Stimulated activated CD8-positive, alpha-beta memory T cell treated with anti-CD3 and anti-CD28 coated beads, Interleukin-4, amount 100 ng/mL, for 4 hours (primary cell): ENCODE data around the gene PROSER3.

ENCODE experiments used
- DNase-seq, 2 donors: peaks; one replicate each; pipeline ENCODE4 v3.0.0-alpha.2; 2020; ENCODE audit warnings: low read depth in 2 of 2, low spot score in 1 of 2

The PROSER3 gene

DNA sequence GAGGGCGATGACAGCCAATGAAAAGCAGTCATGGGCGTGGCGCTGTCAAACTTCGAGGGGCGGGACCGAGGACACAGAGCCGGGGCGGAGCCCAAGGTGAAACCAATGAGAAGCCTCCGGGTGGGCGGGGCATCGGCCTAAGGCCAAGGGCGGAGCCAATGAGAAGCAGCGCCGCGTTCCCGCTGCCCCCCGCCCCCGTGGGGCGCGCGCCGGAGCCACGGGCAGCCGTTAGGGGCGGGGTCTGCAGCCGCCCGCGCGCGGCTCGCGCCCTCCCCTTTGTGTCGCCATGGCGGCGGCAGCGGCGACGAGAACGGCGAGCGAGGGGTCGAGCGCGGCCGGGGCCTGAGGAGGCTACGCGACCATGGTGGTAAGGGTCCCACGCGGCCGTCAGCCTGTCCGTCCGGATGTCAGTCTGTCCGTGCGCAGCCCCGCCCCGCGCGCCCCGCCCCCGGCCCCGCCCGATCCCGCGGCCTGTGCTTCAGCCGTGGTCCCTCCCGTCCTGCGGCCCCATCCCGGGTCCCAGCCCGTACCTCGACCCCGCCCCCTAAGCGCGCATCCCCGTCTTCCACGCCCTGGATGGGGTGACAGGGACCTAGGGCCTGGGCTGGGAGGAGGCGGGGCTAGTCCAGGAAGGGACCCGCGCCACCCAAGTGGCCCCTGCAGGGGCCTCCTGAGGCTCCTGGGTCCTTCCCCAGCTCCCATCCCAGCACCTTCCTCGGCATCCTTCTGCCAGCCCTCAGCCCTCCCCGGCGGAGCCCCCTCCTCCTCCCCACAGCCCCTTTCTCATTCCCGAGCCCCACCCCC, 17.5 kb downstream of the PROSER3 start, which contains the start of gene ARHGAP33:
ARHGAP33 (plus strand) TSS at position 267 of the 804 bp plus-strand sequence; CDS start at position 362, 95 bp downstream.
- peak; percentile 96 to 98 for DNase-seq

- no peak for DNase-seq
Observed at GRCh38 chr19:35776102-35776788, 18.3 kb downstream of the PROSER3 start.

DNA sequence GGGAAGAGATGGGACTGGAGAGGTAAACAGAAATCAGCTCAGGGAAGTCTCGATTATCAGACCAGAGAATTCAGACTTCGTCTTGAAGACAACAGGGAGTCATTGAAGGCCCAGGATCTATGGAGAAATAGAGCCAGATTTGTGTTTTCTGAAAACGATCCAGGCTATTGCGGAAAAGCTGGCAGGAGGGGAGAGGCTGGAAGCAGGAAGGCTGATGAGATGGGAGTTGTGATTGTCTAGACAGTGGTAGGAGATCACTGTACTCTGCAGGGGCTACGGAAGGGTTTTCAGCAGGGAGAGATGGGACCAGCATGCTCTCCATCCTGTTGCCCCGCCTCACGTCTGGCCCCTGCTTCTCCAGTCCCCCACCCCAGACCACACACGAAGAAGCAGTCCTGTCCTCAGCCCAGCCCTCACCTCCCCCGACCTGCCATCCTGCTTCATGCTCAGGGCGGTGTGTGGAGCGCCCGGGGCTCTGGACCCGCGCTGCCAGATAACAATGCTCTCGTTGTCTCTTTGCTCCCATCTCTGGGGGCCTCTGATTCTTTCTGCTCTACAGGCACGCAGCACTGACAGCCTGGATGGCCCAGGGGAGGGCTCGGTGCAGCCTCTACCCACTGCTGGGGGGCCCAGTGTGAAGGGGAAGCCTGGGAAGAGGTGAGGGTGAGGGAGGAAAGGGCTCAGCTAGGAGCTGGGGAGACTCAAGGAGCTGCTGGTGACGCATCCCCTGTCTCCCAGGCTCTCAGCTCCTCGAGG, 19.3 kb downstream of the PROSER3 start:
- no peak for DNase-seq

DNA sequence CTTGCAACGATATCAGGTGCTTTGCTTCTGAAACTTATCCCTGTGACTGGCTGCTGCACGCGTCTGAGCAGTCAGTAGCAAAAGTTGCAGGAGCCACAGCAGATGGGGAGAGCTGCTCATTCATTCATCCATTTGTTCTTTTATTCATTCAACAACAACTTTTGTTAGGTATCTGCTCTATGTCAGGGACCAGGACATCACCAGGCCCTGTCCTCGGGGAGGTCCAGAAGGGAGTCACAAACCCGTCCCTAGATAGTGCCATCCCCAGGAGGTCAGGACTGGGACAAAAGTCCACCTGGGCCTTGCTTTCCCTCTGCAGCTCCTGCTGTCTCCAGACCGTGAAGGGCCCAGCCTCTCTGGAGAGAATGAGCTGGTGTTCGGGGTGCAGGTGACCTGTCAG, 20.0 kb downstream of the PROSER3 start:
- no peak for DNase-seq

DNA sequence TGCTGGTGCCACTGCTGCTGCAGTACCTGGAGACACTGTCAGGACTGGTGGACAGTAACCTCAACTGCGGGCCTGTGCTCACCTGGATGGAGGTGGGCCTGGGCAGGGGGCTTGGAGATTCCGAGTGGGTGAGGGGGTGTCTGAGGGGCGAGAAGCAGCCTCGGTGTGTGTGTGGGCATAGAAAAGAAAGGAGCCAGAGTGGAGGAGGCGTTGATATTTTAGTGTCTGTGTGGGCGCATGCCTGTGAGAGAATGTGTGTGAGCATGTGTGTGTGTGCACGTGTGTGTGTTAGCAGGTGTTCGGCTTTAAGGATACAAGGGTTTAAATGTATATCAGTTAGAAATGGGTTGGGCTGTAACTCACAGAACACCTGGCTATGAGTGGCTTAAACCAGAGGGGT, 21.1 kb downstream of the PROSER3 start:
- DNase-seq = no peak

DNA sequence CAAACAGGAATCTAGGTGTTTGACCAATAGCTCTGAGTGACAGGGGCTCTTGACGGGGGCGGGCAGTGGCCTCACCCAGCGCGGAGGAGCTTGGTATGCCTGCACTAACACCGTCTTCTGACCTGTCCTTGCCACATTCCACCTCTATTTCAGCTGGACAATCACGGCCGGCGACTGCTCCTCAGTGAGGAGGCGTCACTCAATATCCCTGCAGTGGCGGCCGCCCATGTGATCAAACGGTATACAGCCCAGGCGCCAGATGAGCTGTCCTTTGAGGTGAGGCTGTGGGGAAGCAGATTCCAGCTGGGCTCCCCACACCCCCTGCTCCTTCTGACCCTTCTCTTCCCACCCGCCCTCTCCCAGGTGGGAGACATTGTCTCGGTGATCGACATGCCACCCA, 22.1 kb downstream of the PROSER3 start:
- DNase-seq = no peak

GRCh38 chr19:35780717-35781116, 22.7 kb downstream of the PROSER3 start:
- DNase-seq = no peak

- no peak for DNase-seq
Observed at GRCh38 chr19:35781650-35782049, 23.7 kb downstream of the PROSER3 start.

DNA sequence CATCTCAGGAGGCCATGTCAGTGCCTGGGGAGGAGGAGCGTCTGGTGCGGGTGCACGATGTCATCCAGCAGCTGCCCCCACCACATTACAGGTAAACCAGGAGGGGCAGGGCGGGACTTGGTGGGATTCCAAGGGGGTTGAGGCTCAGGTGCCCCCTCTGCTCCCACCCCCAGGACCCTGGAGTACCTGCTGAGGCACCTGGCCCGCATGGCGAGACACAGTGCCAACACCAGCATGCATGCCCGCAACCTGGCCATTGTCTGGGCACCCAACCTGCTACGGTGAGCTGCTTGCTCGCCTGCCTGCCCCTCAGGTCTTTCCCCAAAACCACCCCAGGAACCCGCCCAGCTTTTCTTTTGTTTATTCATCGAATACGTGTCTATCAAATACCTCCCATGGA, 24.6 kb downstream of the PROSER3 start:
- DNase-seq = no peak

- DNase-seq = no peak
Observed at GRCh38 chr19:35783469-35784434, 25.8 kb downstream of the PROSER3 start.

GRCh38 chr19:35784503-35785338, 26.7 kb downstream of the PROSER3 start:
- DNase-seq = no peak

- no peak for DNase-seq
Observed at GRCh38 chr19:35785339-35785627, 27.3 kb downstream of the PROSER3 start.

DNA sequence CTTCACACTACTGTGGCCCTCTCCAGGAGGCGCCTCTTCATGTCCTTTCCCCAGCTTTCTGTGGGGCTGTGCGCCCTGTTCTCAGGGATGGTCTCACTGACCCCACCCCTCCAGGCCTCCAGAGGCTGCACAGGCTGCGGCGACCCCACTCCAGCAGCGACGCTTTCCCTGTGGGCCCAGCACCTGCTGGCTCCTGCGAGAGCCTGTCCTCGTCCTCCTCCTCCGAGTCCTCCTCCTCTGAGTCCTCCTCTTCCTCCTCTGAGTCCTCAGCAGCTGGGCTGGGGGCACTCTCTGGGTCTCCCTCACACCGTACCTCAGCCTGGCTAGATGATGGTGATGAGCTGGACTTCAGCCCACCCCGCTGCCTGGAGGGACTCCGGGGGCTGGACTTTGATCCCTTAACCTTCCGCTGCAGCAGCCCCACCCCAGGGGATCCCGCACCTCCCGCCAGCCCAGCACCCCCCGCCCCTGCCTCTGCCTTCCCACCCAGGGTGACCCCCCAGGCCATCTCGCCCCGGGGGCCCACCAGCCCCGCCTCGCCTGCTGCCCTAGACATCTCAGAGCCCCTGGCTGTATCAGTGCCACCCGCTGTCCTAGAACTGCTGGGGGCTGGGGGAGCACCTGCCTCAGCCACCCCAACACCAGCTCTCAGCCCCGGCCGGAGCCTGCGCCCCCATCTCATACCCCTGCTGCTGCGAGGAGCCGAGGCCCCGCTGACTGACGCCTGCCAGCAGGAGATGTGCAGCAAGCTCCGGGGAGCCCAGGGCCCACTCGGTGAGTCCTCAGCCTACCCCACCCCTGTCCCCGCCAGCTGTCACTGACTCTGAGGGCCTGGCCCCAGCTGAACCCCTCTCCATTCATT, 28.6 kb downstream of the PROSER3 start:
- DNase-seq = no peak

- DNase-seq = no peak
Observed at GRCh38 chr19:35787227-35787799, 29.3 kb downstream of the PROSER3 start.

DNA sequence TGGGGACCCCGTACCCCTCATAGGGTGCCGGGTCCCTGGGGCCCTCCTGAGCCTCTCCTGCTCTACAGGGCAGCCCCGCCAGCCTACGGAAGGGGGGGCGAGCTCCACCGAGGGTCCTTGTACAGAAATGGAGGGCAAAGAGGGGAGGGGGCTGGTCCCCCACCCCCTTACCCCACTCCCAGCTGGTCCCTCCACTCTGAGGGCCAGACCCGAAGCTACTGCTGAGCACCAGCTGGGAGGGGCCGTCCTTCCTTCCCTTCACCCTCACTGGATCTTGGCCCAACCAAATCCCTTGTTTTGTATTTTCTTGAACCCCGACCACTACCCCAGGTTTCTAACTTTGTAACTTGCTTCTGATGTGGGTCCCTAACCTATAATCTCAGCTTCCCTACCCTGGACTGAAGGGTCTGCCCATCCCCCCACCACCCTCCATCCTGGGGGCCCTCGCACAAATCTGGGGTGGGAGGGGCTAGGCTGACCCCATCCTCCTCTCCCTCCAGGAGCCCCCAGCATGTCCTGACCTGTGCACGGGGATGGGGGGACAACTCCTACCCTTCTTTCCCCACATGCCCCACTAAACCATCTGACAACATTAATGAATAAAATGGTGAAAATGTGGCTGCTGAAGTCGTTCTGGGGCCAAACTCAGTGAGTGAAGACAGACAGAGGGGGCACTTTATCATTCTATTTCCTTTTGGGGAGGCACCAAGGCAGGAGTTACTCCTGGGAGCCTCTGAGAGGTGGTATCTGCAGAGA, 30.4 kb downstream of the PROSER3 start:
- no peak for DNase-seq

GRCh38 chr19:35789195-35789977, 31.4 kb downstream of the PROSER3 start:
- DNase-seq = no peak
